GM12875 (cell line): ENCODE data around the gene TMEM138.

Source experiments
- H3K4me3 ChIP-seq: one replicate; pipeline ENCODE4 v1.5.1; 2011; ENCODE audit warnings: low read depth, low read length, control low read depth
- TF ChIP-seq, protein P1 (sequence below): IDR thresholded peaks from 2 replicates; pipeline ENCODE4 v1.5.1; 2011; ENCODE audit warnings: low read depth, mild to moderate bottlenecking, control low read depth, inconsistent platforms, low read length, moderate library complexity, borderline replicate concordance; ENCODE audit not compliant: insufficient read depth

Gene TMEM138

DNA sequence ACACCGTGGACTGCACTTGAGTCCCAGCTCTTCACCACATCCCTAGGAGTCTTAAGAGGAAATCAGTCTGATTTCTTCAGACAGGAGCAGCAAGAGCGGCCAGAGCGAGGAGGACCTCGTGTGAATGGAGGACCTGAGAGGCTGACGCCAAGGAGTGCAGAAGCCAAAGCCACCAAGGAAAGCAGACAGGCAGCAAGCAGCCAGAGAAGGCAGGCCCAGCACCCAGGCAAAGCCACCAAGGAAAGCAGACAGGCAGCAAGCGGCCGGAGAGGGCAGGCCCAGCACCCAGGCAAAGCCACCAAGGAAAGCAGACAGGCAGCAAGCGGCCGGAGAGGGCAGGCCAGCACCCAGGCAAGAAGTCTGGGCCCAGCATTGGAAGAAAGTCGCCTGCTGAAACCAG, 12.3 kb upstream of the TMEM138 start:
- H3K4me3 ChIP-seq, result no peak overlapping the region

GRCh38 chr11:61350336-61350735, 11.8 kb upstream of the TMEM138 start:
- no peak overlapping the region for H3K4me3 ChIP-seq
- TF ChIP-seq, protein P1, sequence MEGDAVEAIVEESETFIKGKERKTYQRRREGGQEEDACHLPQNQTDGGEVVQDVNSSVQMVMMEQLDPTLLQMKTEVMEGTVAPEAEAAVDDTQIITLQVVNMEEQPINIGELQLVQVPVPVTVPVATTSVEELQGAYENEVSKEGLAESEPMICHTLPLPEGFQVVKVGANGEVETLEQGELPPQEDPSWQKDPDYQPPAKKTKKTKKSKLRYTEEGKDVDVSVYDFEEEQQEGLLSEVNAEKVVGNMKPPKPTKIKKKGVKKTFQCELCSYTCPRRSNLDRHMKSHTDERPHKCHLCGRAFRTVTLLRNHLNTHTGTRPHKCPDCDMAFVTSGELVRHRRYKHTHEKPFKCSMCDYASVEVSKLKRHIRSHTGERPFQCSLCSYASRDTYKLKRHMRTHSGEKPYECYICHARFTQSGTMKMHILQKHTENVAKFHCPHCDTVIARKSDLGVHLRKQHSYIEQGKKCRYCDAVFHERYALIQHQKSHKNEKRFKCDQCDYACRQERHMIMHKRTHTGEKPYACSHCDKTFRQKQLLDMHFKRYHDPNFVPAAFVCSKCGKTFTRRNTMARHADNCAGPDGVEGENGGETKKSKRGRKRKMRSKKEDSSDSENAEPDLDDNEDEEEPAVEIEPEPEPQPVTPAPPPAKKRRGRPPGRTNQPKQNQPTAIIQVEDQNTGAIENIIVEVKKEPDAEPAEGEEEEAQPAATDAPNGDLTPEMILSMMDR, result no peak

More for the DNA sequence above, 12.3 kb upstream of the TMEM138 start:
- TF ChIP-seq, protein P1, result no peak

DNA sequence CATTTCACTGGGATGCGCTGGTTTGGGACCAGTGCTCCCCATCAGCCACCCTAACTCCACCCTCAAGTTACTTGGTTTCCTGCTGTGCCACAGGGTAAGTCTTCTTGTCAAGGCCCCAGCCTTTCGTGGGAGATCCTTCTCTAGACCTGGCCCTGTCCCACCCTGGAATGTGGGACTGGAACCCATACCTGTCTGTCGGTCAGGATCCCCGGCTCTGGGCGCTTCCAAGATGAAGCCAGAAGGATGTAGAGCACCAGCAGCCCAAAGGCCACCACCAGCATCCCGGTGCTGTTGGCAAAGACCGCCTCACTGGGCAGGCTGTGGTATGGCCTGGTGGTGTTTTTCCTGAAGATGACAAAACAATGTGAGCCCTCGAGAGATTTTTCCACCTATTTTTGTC, 11.4 kb upstream of the TMEM138 start:
- TF ChIP-seq, protein P1, result no peak
- no peak overlapping the region for H3K4me3 ChIP-seq

- TF ChIP-seq, protein P1, result no peak
- no peak overlapping the region for H3K4me3 ChIP-seq
Measured at GRCh38 chr11:61352038-61352437, 10.1 kb upstream of the TMEM138 start.

GRCh38 chr11:61353131-61354067, 8.8 kb upstream of the TMEM138 start:
- TF ChIP-seq, protein P1, result no peak
- no peak overlapping the region for H3K4me3 ChIP-seq

- H3K4me3 ChIP-seq, result no peak overlapping the region
- TF ChIP-seq, protein P1, result no peak
Measured at GRCh38 chr11:61354208-61354607, 8.0 kb upstream of the TMEM138 start.

DNA sequence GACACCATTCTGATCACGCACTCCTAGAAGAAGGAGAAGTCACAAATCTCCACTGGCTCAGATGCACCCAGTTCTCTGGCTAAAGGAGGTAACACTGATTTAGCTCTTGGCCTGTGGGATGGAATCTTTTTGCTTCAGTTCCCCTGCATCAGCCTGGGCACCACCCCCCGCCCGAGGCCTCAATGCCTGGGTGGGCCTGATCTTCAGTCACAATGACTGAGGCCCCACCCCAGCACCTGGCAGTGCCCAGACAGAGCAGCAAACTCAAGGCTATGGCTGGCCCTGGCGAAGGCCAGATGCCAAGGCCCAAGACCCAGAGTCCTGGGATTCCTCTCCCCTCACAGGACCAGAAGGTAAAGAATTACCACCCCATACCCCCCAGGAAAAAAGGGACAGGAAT, 5.5 kb upstream of the TMEM138 start:
- H3K4me3 ChIP-seq, result no peak overlapping the region
- TF ChIP-seq, protein P1, result no peak
